ENCODE results near the gene TMPRSS11F.

The TMPRSS11F gene

GRCh38 chr4:68145261-68145660, 15.6 kb upstream of the TMPRSS11F start:
- in situ Hi-C loops (cut with MboI; ENCODE audit: low pct_unique_long_range_greater_than_20kb, low sequenced_read_pairs, unreplicated experiment) = no loop called here
- TF ChIP-seq, protein P1, sequence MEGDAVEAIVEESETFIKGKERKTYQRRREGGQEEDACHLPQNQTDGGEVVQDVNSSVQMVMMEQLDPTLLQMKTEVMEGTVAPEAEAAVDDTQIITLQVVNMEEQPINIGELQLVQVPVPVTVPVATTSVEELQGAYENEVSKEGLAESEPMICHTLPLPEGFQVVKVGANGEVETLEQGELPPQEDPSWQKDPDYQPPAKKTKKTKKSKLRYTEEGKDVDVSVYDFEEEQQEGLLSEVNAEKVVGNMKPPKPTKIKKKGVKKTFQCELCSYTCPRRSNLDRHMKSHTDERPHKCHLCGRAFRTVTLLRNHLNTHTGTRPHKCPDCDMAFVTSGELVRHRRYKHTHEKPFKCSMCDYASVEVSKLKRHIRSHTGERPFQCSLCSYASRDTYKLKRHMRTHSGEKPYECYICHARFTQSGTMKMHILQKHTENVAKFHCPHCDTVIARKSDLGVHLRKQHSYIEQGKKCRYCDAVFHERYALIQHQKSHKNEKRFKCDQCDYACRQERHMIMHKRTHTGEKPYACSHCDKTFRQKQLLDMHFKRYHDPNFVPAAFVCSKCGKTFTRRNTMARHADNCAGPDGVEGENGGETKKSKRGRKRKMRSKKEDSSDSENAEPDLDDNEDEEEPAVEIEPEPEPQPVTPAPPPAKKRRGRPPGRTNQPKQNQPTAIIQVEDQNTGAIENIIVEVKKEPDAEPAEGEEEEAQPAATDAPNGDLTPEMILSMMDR (IDR thresholded peaks at IDR 0.05; ENCODE audit: extremely low read depth, insufficient read depth, missing control alignments) = no peak
- no peak for DNase-seq (ENCODE audit: low spot score)

- in situ Hi-C loops (cut with MboI; ENCODE audit: low pct_unique_long_range_greater_than_20kb, low sequenced_read_pairs, unreplicated experiment) = no loop called here
- DNase-seq (ENCODE audit: low spot score) = no peak
- TF ChIP-seq, protein P1 (IDR thresholded peaks at IDR 0.05; ENCODE audit: extremely low read depth, insufficient read depth, missing control alignments) = no peak
These were observed 12.2 kb upstream of the TMPRSS11F start for GRCh38 chr4:68141852-68142251.

DNA sequence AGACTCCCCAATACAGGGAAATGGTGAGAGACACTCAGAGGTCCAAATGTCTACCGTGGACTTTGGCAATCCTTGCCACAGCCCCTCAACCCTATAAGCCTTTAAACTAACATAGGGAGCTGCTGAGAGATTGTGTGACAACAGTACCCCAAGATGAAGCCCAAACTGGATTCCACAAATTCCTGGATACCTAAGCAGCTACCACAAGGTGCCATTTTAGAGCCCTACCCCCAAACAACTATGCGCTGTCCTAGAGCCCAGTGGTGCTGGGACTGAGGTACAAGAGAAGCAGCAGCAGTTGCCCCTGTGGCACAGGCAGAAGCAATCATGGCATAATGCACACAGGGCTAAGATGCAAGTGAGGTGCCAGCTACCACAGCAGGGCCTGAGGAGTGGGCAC, 2.7 kb upstream of the TMPRSS11F start:
- in situ Hi-C loops (cut with MboI; ENCODE audit: low pct_unique_long_range_greater_than_20kb, low sequenced_read_pairs, unreplicated experiment) = no loop called here
- TF ChIP-seq, protein P1 (IDR thresholded peaks at IDR 0.05; ENCODE audit: extremely low read depth, insufficient read depth, missing control alignments) = no peak
- DNase-seq (ENCODE audit: low spot score) = no peak

GRCh38 chr4:68124262-68124661, 5.4 kb downstream of the TMPRSS11F start:
- in situ Hi-C loops (cut with MboI; ENCODE audit: low pct_unique_long_range_greater_than_20kb, low sequenced_read_pairs, unreplicated experiment) = no loop called here
- DNase-seq (ENCODE audit: low spot score) = no peak
- TF ChIP-seq, protein P1 (IDR thresholded peaks at IDR 0.05; ENCODE audit: extremely low read depth, insufficient read depth, missing control alignments) = no peak

DNA sequence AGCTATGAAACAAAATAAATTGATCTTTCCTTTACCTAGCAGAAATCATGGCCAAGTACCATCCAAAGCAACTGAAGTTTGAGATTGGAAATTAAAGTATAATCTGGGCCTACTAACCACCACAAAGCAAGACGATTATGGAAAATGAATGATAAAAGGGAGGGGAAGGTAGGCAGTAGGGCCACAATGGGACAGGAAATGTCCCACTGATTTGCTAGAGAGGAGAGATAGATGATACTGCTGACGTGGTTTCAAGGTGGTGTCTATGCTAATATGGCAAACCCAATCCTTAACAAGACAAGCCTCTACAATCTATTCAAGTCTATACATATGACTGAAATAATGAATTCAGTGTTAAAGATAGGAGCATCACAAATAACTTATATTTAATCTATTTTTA, 6.1 kb downstream of the TMPRSS11F start:
- TF ChIP-seq, protein P1 (IDR thresholded peaks at IDR 0.05; ENCODE audit: extremely low read depth, insufficient read depth, missing control alignments) = no peak
- in situ Hi-C loops (cut with MboI; ENCODE audit: low pct_unique_long_range_greater_than_20kb, low sequenced_read_pairs, unreplicated experiment) = no loop called here
- no peak for DNase-seq (ENCODE audit: low spot score)

- TF ChIP-seq, protein P1 (IDR thresholded peaks at IDR 0.05; ENCODE audit: extremely low read depth, insufficient read depth, missing control alignments) = no peak
- in situ Hi-C loops (cut with MboI; ENCODE audit: low pct_unique_long_range_greater_than_20kb, low sequenced_read_pairs, unreplicated experiment) = no loop called here
- no peak for DNase-seq (ENCODE audit: low spot score)
These were observed 9.7 kb downstream of the TMPRSS11F start for GRCh38 chr4:68119921-68120320.

DNA sequence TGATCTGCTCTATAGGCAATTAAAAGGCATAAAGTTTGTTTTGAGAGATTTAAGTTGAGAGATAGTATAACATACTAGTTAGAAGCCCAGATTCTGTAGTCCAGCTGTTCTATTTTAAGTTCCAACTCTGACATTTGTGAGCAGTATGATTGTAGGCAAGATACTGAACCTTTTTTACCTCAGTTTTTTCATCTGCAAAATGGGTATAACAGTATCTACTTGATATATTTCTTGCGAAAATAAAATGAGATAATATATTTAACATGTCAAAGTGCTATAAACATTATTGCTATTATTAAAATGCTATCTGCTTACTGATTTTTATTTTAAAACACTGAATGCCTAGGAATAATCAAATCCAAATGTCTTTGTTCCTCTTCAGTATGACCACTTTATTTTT, 19.2 kb downstream of the TMPRSS11F start:
- DNase-seq (ENCODE audit: low spot score) = no peak
- in situ Hi-C loops (cut with MboI; ENCODE audit: low pct_unique_long_range_greater_than_20kb, low sequenced_read_pairs, unreplicated experiment) = no loop called here
- TF ChIP-seq, protein P1 (IDR thresholded peaks at IDR 0.05; ENCODE audit: extremely low read depth, insufficient read depth, missing control alignments) = no peak

Measured in GM13977 (cell line).